GM19099 (cell line): ENCODE measurements around the gene CCSER1.

Experiments used
- POLR2A ChIP-seq: IDR thresholded peaks from 3 replicates; pipeline ENCODE4 v1.6.1; 2011; ENCODE audit warnings: low read depth; ENCODE audit not compliant: insufficient read length; ENCODE audit errors: extremely low read depth

Gene CCSER1

GRCh38 chr4:90419124-90419711 is 292.0 kb downstream of the CCSER1 start:
- TF ChIP-seq POLR2A: no peak

- TF ChIP-seq POLR2A: no peak
Measured at GRCh38 chr4:90421161-90421560, 294.0 kb downstream of the CCSER1 start.

- no peak for TF ChIP-seq POLR2A
Measured at GRCh38 chr4:90425893-90426292, 298.7 kb downstream of the CCSER1 start.

GRCh38 chr4:90438522-90438921 is 311.3 kb downstream of the CCSER1 start:
- TF ChIP-seq POLR2A: no peak

- no peak for TF ChIP-seq POLR2A
Measured at GRCh38 chr4:90441770-90442169, 314.6 kb downstream of the CCSER1 start.

GRCh38 chr4:90442619-90443018 is 315.4 kb downstream of the CCSER1 start:
- TF ChIP-seq POLR2A: no peak

GRCh38 chr4:90443231-90443630 is 316.0 kb downstream of the CCSER1 start:
- no peak for TF ChIP-seq POLR2A

- no peak for TF ChIP-seq POLR2A
Measured at GRCh38 chr4:90444904-90445303, 317.7 kb downstream of the CCSER1 start.

GRCh38 chr4:90445380-90445779 is 318.2 kb downstream of the CCSER1 start:
- TF ChIP-seq POLR2A: no peak

- no peak for TF ChIP-seq POLR2A
Measured at GRCh38 chr4:90449626-90450025, 322.4 kb downstream of the CCSER1 start.

- no peak for TF ChIP-seq POLR2A
Measured at GRCh38 chr4:90456891-90457290, 329.7 kb downstream of the CCSER1 start.

GRCh38 chr4:90457817-90458216 is 330.6 kb downstream of the CCSER1 start:
- no peak for TF ChIP-seq POLR2A

- TF ChIP-seq POLR2A: no peak
Measured at GRCh38 chr4:90458576-90458975, 331.4 kb downstream of the CCSER1 start.

- TF ChIP-seq POLR2A: no peak
Measured at GRCh38 chr4:90474484-90474883, 347.3 kb downstream of the CCSER1 start.

GRCh38 chr4:90476019-90476418 is 348.8 kb downstream of the CCSER1 start:
- no peak for TF ChIP-seq POLR2A

- TF ChIP-seq POLR2A: no peak
Measured at GRCh38 chr4:90476586-90476985, 349.4 kb downstream of the CCSER1 start.

- TF ChIP-seq POLR2A: no peak
Measured at GRCh38 chr4:90486346-90486745, 359.2 kb downstream of the CCSER1 start.
